Trophoblast cell (in vitro differentiated cells and primary cell): Measurements from ENCODE around the gene HMCN2.

ENCODE experiments used
- DNase-seq, 2 donors: peaks; one replicate each; pipeline ENCODE4 v3.0.0-alpha.2; 2016
- H2AFZ ChIP-seq: 2 replicates; pipeline ENCODE4 v1.6.1; 2013; ENCODE audit warnings: low read length, moderate library complexity, mild to moderate bottlenecking; ENCODE audit not compliant: insufficient read depth, poor library complexity
- H2AK5ac ChIP-seq: 2 replicates; pipeline ENCODE4 v1.6.1; 2013; ENCODE audit warnings: mild to moderate bottlenecking, low read length
- H2BK120ac ChIP-seq: 2 replicates; pipeline ENCODE4 v1.6.1; 2013; ENCODE audit warnings: low read length, mild to moderate bottlenecking, moderate library complexity; ENCODE audit not compliant: insufficient read depth, poor library complexity
- H2BK12ac ChIP-seq: 2 replicates; pipeline ENCODE4 v1.6.1; 2013; ENCODE audit warnings: mild to moderate bottlenecking, low read length, moderate library complexity
- H2BK5ac ChIP-seq: 2 replicates; pipeline ENCODE4 v1.6.1; 2013; ENCODE audit warnings: low read length, low read depth, moderate library complexity, mild to moderate bottlenecking; ENCODE audit not compliant: poor library complexity
- H3K14ac ChIP-seq: 2 replicates; pipeline ENCODE4 v1.6.1; 2013; ENCODE audit warnings: mild to moderate bottlenecking, low read length
- H3K18ac ChIP-seq: 2 replicates; pipeline ENCODE4 v1.6.1; 2013; ENCODE audit warnings: mild to moderate bottlenecking, low read length
- H3K23ac ChIP-seq: 2 replicates; pipeline ENCODE4 v1.6.1; 2013; ENCODE audit warnings: low read length
- H3K27ac ChIP-seq: 2 replicates; pipeline ENCODE4 v1.5.1; 2013; ENCODE audit warnings: low read depth, mild to moderate bottlenecking, inconsistent platforms, low read length, moderate library complexity
- H3K27me3 ChIP-seq: 2 replicates; pipeline ENCODE4 v1.6.1; 2013; ENCODE audit warnings: inconsistent platforms, mild to moderate bottlenecking, low read length, moderate library complexity; ENCODE audit not compliant: insufficient read depth
- H3K36me3 ChIP-seq, 2 experiments: 1 replicate in 1 of 2; 2 replicates in 1 of 2; pipeline ENCODE4 v1.6.1; 2013; ENCODE audit warnings: low read length in 2 of 2, mild to moderate bottlenecking in 2 of 2, moderate library complexity in 1 of 2; ENCODE audit not compliant: insufficient read depth in 2 of 2, control insufficient read depth in 1 of 2
- H3K4ac ChIP-seq: 2 replicates; pipeline ENCODE4 v1.6.1; 2013; ENCODE audit warnings: low read depth, mild to moderate bottlenecking, low read length, moderate library complexity
- H3K4me1 ChIP-seq, 2 experiments: 1 replicate in 1 of 2; 2 replicates in 1 of 2; pipeline ENCODE4 v1.6.1; 2013; ENCODE audit warnings: low read length in 2 of 2, mild to moderate bottlenecking in 2 of 2, moderate library complexity in 1 of 2; ENCODE audit not compliant: insufficient read depth in 2 of 2, control insufficient read depth in 1 of 2
- H3K4me2 ChIP-seq: 2 replicates; pipeline ENCODE4 v1.6.1; 2013; ENCODE audit warnings: inconsistent platforms, mild to moderate bottlenecking, low read length, moderate library complexity
- H3K4me3 ChIP-seq: 2 replicates; pipeline ENCODE4 v1.5.1; 2013; ENCODE audit warnings: mild to moderate bottlenecking, low read depth, low read length, inconsistent platforms
- H3K79me1 ChIP-seq: one replicate; pipeline ENCODE4 v1.6.1; 2013; ENCODE audit warnings: low read length
- H3K79me2 ChIP-seq: 2 replicates; pipeline ENCODE4 v1.6.1; 2013; ENCODE audit warnings: low read length, mild to moderate bottlenecking; ENCODE audit not compliant: control insufficient read depth, insufficient read depth, poor library complexity
- H3K9ac ChIP-seq: 2 replicates; pipeline ENCODE4 v1.6.1; 2013; ENCODE audit warnings: mild to moderate bottlenecking, low read length
- H3K9me3 ChIP-seq: 2 replicates; pipeline ENCODE4 v1.6.1; 2013; ENCODE audit warnings: low read depth, mild to moderate bottlenecking, control low read depth, inconsistent platforms, low read length; ENCODE audit not compliant: insufficient read depth
- H4K12ac ChIP-seq: 2 replicates; pipeline ENCODE4 v1.6.1; 2013; ENCODE audit warnings: low read depth, mild to moderate bottlenecking, low read length, moderate library complexity
- H4K8ac ChIP-seq: 2 replicates; pipeline ENCODE4 v1.6.1; 2013; ENCODE audit warnings: low read depth, mild to moderate bottlenecking, low read length, moderate library complexity
- H4K91ac ChIP-seq: one replicate; pipeline ENCODE4 v1.6.1; 2013; ENCODE audit warnings: low read depth, mild to moderate bottlenecking, low read length, moderate library complexity
- WGBS: extraction: QIAGEN DNeasy Blood & Tissue Kit; methylation state at CpG from one replicate; pipeline ENCODE4 v1.1.7; 2013; ENCODE audit warnings: missing lambda C conversion rate; ENCODE audit not compliant: insufficient read length, insufficient coverage; ENCODE audit errors: extremely low coverage; 5-methylcytosine and 5-hydroxymethylcytosine counted together

The HMCN2 gene

GRCh38 chr9:130286781-130287428, 21.3 kb downstream of the HMCN2 start:
- H2AFZ ChIP-seq: no peak overlapping the region
- no peak overlapping the region for H3K23ac ChIP-seq
- no peaks in the 10 kb centered on the region for H3K36me3 ChIP-seq
- no peak overlapping the region for H3K18ac ChIP-seq
- no peaks in the 10 kb centered on the region for H3K79me1 ChIP-seq
- no peaks in the 10 kb centered on the region for H3K9me3 ChIP-seq
- H3K4ac ChIP-seq: no peak overlapping the region
- no peak overlapping the region for H4K8ac ChIP-seq
- H2AK5ac ChIP-seq: no peak overlapping the region
- peaks cover 4 to 5% of the 10 kb centered on the region in 2 experiments for H3K4me1 ChIP-seq
- no peak overlapping the region for H4K91ac ChIP-seq
- H3K27me3 ChIP-seq: no peaks in the 10 kb centered on the region
- no peak overlapping the region for H3K27ac ChIP-seq
- no peak overlapping the region for H2BK120ac ChIP-seq
- no peak for DNase-seq
- no peak overlapping the region for H3K14ac ChIP-seq
- no peaks in the 10 kb centered on the region for H3K79me2 ChIP-seq
- no peak overlapping the region for H3K9ac ChIP-seq
- no peak overlapping the region for H4K12ac ChIP-seq
- H2BK5ac ChIP-seq: no peak overlapping the region
- WGBS: no CpG with 5 or more reads among the region's 20 CpGs
- no peak overlapping the region for H3K4me2 ChIP-seq
- no peak overlapping the region for H3K4me3 ChIP-seq
- H2BK12ac ChIP-seq: no peak overlapping the region

GRCh38 chr9:130287736-130288135, 22.2 kb downstream of the HMCN2 start:
- Histone ChIP-seq H3K9ac (no peak overlapping the region), H3K27ac (no peak overlapping the region), H2BK120ac (no peak overlapping the region), H3K14ac (no peak overlapping the region), H4K91ac (no peak overlapping the region), H3K18ac (no peak overlapping the region), H3K36me3 (no peaks in the 10 kb centered on the region), H2BK5ac (no peak overlapping the region), H2BK12ac (no peak overlapping the region), H2AK5ac (no peak overlapping the region), H3K79me1 (no peaks in the 10 kb centered on the region), H3K4me3 (no peak overlapping the region), H3K23ac (no peak overlapping the region), H3K4me2 (no peak overlapping the region), H3K4ac (no peak overlapping the region), H3K4me1 (peaks cover 4 to 5% of the 10 kb centered on the region in 2 experiments), H3K27me3 (no peaks in the 10 kb centered on the region), H2AFZ (no peak overlapping the region), H3K9me3 (no peaks in the 10 kb centered on the region), H4K8ac (no peak overlapping the region), H4K12ac (no peak overlapping the region), H3K79me2 (no peaks in the 10 kb centered on the region)
- no CpG with 5 or more reads among the region's 6 CpGs for WGBS
- DNase-seq: no peak

- Histone ChIP-seq H3K27me3 (no peaks in the 10 kb centered on the region), H3K23ac (no peak overlapping the region), H3K79me2 (no peaks in the 10 kb centered on the region), H2AFZ (no peak overlapping the region), H2AK5ac (no peak overlapping the region), H3K18ac (no peak overlapping the region), H3K14ac (no peak overlapping the region), H2BK120ac (no peak overlapping the region), H3K4me3 (no peak overlapping the region), H3K4me2 (no peak overlapping the region), H3K36me3 (no peaks in the 10 kb centered on the region), H3K79me1 (no peaks in the 10 kb centered on the region), H3K27ac (no peak overlapping the region), H4K12ac (no peak overlapping the region), H2BK5ac (no peak overlapping the region), H2BK12ac (no peak overlapping the region), H4K8ac (no peak overlapping the region), H4K91ac (no peak overlapping the region), H3K9ac (no peak overlapping the region), H3K4ac (no peak overlapping the region), H3K9me3 (no peaks in the 10 kb centered on the region), H3K4me1 (peaks cover 4 to 5% of the 10 kb centered on the region in 2 experiments)
- no peak for DNase-seq
- no CpG with 5 or more reads among the region's 6 CpGs for WGBS
Measured at GRCh38 chr9:130288393-130288792, 22.8 kb downstream of the HMCN2 start.

GRCh38 chr9:130288926-130289690, 23.5 kb downstream of the HMCN2 start:
- no CpG with 5 or more reads among the region's 13 CpGs for WGBS
- no peak overlapping the region for H3K14ac ChIP-seq
- DNase-seq: no peak
- no peak overlapping the region for H3K9ac ChIP-seq
- H3K4me2 ChIP-seq: no peak overlapping the region
- H2BK12ac ChIP-seq: no peak overlapping the region
- H3K4ac ChIP-seq: no peak overlapping the region
- no peak overlapping the region for H3K23ac ChIP-seq
- H3K27me3 ChIP-seq: no peaks in the 10 kb centered on the region
- no peak overlapping the region for H2BK120ac ChIP-seq
- H3K79me2 ChIP-seq: no peaks in the 10 kb centered on the region
- no peaks in the 10 kb centered on the region for H3K9me3 ChIP-seq
- peaks cover 3% of the 10 kb centered on the region in 2 experiments for H3K4me1 ChIP-seq
- H4K8ac ChIP-seq: no peak overlapping the region
- no peak overlapping the region for H3K18ac ChIP-seq
- no peak overlapping the region for H4K12ac ChIP-seq
- H2AFZ ChIP-seq: no peak overlapping the region
- H3K4me3 ChIP-seq: no peak overlapping the region
- no peak overlapping the region for H4K91ac ChIP-seq
- H2BK5ac ChIP-seq: no peak overlapping the region
- H3K36me3 ChIP-seq: no peaks in the 10 kb centered on the region
- H3K27ac ChIP-seq: no peak overlapping the region
- H2AK5ac ChIP-seq: no peak overlapping the region
- H3K79me1 ChIP-seq: no peaks in the 10 kb centered on the region
